NCI-H2227 treated with DMSO at 0.1 percent for 48 hours (cell line): ENCODE measurements around the gene GPR15.
"Not testable (repeated sequence)": the region's sequence is repeated elsewhere in the genome, so short reads cannot be mapped to it uniquely, and the experiment has no call there.

Experiments used
- DNase-seq: peaks from one replicate; lab custom pipeline; 2025; lab: John Stamatoyannopoulos, UW

Gene GPR15

DNA sequence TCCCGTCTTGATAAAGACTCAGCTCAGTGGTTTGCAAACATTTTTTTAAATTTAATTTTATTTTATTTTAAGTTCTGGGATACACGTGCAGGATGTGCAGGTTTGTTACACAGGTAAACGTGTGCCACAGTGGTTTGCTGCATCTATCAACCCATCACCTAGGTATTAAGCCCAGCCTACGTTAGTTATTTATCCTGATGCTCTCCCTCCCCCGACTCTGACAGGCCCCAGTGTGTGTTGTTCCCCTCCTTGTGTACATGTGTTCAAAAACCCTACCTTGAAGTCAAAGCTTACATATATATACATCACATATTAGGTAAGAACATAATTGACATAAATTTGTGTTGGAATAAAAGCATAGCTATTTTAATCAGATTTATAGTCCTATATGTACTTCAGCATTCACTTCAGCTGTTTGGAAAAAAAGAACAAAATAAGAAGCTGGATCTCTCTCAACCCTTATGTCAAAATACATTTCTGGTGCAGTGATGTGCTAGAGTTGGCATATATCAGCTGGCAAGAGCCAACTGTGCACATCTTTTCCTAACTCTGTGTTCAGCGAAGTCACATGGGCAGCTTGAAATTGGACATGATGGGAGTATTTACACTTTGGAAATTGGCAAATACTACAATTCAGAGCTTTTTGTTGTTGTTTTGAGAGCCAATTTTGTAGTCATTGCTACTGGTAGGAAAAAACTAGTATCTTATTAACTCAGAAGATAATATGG lies 26.5 kb downstream of the GPR15 start:
- DNase-seq: no peak

DNA sequence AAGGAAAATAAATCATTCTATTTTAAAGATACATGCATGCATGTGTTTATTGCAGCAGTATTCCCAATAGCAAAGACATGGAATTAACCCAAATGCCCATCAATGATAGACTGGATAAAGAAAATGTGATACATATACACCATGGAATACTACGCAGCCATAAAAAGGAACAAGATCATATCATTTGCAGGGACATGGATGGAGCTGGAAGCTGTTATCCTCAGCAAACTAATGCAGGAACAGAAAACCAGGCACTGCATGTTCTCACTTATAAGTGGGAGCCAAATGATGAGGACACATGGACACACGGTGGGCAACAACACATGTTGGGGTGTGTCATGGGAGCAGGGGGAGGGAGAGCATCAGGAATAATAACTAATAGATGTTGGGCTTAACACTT lies 28.0 kb downstream of the GPR15 start:
- not testable (repeated sequence) for DNase-seq

DNA sequence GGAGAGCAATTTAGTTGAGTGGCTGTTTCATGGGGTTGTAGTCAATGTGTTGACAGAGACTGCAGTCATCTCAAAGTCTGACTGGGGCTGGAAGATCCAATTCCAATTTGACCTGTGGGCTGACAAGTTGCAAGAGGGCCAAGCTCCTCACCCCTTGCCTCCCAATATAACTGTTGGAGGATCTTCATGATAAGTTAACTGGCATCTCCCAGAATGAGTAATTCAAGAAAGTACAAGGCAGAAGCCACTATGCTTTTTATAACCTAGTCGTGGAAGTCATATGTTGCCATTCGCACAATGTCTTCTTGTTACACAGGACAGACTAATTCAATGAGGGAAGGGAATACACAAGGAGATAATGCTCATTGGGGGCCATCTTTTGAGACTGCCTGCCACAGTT lies 29.1 kb downstream of the GPR15 start:
- DNase-seq: no peak

DNA sequence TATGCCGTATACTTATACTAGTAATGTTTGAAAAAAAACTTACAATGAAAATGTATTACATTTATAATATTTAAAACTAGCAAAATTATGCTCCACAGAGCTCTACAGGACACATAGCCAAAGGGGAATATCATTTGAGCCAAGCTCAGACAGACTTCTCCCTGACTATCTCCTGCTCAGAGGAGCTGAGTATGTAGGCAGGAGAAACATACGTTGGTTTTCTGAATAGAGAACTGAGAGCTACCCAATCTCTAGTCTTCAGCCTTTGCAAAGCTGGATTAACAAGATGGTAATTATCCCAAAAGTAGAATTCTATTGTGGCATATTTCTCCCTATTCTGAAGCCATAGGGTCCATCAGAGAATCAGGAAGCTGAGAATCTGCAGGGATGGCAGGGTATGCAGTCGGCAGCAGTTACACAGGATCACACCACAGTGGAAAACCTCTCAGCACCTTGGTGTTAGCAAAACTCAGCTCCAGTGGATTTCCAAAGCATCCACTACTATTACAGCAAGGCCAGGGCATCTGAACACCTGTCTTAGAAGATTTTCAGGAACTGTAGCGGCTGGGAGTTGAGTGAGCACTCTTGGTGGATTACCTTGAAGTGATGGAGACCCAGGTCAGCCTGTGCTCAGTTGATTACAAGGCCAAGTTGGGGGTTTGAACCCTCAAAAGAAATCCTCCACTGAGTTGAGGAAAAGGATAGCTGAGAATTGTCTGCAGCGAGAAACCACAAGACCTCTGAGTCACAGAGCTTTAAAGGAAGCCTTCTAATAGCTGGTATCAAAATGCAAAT lies 30.1 kb downstream of the GPR15 start:
- DNase-seq: no peak

DNA sequence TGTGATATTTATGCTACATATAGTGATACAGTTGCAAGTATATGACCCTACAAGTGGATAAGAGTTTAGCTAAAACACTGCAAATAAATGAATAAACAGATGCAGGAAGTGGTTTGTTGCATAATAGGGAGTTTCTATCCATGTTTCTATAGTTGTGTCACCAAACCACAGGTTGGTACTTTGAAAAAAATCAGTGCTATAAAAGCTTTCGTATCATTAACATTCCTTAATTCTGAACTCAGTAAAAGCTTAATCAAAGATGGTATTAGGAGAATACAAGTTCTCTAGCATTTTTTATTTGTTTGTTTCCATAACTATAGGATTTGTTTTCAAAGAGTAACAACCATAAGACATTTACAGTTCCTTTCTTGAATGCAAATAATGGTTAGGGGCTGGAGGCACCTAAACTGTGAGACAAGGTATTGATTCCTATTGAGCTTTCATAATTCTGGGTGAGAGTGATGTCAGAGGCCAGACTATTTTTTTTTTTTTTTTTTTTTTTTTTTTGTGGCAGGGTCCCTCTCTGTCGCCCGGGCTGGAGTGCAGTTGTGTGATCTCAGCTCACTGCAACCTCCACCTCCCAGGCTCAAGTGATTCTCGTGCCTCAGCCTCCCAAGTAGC lies 32.0 kb downstream of the GPR15 start:
- no peak for DNase-seq

DNA sequence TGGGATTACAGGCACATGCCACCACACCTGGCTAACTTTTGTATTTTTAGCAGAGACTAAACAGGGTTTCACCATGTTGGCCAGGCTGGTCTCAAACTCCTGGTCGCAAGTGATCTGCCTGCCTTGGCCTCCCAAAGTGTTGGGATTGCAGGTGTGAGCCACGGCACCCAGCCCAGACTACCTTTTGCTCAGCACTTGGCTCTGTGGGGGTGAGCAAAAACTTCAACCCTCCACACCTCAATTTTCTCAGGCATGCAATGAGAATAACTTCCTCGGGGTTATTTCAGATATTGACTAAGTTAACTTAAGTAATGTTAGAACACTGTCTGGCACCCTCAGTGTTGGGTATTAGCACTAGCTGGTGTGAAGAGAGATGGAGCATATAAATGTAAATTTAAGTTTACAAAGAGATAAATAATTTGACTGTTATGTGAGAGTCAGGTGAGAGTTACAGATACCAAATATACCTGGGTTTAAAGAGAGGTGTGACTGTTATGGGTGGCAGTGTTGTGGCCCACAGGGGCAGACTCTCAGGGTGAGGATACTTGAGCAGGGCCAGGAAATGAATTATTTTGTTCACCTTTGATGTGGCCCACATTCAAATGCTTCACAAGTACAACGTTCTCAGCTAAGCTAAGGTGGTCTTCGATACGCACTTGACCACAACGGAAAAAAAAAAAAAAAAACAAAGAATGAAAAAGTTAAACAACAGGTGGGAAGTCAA lies 32.7 kb downstream of the GPR15 start:
- no peak for DNase-seq

DNA sequence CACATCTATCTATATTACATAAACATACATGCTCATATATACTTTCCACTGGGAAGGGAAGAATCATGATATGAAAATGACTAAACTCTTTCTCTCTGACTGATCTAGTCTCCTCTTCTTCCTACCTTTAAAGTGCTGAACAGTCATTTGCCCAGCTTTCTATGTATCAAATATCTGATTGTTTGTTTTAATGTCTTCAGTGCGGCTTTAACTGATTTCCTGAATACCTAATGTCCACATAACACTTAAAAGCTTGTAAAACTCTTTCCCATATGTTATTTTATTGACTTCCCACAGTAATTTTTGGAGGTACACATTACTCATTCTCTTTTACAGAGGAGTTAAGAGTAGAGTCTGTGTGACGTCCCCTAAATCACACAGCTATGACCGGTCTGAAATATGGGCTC lies 33.5 kb downstream of the GPR15 start:
- DNase-seq: no peak

DNA sequence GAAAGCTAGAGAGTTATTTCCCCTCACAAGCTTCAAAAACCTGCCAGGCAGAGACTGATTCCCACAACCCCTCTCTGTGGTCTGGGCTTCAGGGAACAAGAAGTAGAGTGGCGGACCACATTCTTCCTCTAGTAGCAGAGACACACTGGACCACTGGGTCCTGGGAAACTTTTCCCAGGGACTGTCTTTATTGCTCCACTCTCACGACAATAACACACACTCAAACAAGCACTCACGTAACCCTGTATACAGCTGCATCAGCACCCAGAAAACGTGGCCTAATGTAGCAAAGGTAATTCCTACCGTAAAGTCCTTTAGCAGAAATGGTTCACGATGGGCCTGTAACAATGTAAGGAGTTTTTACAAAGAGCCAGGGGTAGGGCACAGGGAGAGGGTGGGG lies 34.1 kb downstream of the GPR15 start:
- DNase-seq: no peak

DNA sequence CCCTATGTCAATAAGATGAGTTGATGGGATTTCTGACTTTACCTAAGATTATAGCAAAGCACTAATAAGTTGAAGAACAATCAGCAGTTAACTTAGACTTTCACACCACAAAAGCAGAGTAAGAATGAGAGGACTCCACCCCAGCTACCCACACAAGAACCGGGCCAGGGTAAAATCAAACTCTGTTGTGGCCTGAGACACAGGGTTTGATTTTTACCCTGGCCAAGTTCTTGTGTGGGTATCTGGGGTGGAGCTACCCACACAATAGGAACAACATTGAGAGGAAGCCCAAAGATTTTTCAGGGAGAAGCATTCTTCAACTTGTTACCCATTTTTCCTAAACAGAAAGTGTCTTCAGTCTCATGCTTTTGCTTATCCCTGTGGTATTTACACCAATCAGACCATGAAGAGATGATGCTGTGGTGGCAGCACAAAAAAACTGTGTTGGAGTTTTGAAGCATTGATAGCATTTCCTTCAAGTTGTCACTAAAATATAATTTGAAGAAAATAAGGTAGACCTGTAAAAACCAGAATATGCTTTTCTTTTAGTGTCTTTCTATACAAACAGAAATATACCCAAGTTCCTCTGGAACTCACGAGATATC lies 36.0 kb downstream of the GPR15 start:
- no peak for DNase-seq

GRCh38 chr3:98568402-98568801 lies 36.6 kb downstream of the GPR15 start:
- no peak for DNase-seq

DNA sequence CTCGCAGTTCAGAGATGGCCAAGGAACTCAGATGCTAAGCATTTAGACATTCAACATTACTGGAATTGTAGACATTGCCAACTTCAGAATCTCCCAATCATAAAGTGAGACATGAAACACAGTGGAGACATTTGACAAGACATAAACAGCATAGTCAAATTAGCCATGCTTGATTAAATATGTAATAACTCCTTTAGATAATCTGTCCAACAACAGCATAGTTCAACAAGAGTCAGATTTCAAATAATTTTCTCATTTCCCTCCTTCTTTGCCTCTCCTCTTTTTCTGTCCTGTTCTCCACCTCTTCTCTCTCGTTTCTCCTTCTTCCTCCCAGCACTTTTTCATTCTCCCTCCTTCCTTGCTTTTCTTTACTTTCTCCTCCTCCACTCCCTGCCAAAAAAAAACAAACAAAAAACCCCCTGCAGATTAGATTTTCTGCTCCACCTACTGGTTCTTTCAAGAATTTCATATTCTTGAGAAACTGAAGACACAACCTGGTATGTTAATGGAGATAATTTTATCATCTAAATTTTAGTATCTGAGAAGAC lies 41.5 kb downstream of the GPR15 start:
- no peak for DNase-seq

GRCh38 chr3:98574132-98574531 lies 42.4 kb downstream of the GPR15 start:
- DNase-seq: no peak

GRCh38 chr3:98577178-98577895 lies 45.6 kb downstream of the GPR15 start:
- DNase-seq: no peak

DNA sequence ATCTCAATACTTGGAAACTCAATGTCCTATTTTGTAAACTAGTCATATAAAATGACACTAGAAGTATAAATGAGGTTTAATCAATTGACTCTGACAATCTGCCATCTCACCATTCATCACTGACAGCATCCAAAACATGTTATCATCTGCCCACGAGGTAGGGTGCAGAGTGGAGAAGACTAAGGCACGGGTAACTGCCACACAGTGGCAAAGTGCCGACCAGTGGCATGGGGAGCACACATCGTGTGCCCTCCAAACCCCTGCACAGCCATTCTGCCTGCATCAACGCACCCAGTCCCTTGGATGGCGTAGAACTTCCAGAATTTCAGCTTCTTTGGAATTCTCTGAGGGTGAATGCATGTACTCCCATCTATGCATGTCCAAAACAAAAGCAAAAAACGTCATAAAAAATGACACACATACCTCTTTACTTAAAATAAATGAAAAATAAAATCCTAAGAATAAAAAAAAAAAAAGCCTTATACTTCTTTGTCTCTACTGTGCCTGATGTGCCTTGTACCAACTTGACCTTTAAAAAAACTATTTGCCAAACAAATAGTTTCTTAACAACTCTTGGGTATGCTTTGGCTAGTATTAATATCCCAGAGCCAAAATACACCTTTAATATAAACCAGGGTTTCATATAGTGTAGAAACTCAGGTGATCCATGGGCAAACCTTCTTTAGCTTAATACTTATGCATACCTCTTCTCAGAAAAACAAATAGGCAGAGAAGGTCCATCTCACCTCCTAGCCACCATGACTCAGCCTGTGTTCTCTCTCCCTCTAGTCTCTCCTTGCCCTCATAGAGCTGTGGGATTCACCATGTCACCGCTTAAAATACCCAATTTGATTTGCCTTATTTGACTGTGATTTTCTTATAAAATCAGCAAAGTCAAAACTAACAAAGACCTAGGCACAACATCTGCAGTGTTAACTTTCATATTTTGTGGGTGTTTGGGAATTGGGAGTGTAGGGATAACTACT lies 48.9 kb downstream of the GPR15 start:
- DNase-seq: no peak

GRCh38 chr3:98581474-98581873 lies 49.7 kb downstream of the GPR15 start:
- DNase-seq: no peak

GRCh38 chr3:98582042-98582441 lies 50.3 kb downstream of the GPR15 start:
- no peak for DNase-seq

DNA sequence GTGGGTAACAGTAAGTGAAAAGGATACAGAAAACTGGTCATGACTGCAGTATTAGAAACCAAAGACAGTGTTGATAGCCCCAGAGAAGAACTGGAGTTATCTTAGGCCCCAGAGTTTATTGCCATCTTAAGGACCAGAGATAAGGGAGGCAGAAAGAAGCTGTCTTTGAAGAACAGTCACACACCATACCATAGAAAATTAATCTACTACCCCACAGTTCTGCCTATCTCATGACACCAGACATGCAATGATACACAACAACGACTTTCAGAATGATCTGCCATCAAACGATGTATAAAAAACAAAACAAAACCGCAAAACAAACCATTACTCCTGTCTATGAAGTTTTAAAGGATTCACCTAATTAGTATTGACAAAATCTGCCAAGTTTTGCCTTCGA lies 52.0 kb downstream of the GPR15 start:
- no peak for DNase-seq
